ENCODE measurements around the gene PJA2.

- TF ChIP-seq POLR2A (IDR thresholded peaks at IDR 0.05; ENCODE audit: low read depth, low read length) (no peak), TAF1 (IDR thresholded peaks at IDR 0.05; ENCODE audit: borderline replicate concordance, low read depth, low read length) (no peak)
These were observed 55.0 kb downstream of the PJA2 start for GRCh38 chr5:109354761-109355160.

All from GM12892 (cell line).